Measurements from ENCODE around the gene PLCH1.

DNA sequence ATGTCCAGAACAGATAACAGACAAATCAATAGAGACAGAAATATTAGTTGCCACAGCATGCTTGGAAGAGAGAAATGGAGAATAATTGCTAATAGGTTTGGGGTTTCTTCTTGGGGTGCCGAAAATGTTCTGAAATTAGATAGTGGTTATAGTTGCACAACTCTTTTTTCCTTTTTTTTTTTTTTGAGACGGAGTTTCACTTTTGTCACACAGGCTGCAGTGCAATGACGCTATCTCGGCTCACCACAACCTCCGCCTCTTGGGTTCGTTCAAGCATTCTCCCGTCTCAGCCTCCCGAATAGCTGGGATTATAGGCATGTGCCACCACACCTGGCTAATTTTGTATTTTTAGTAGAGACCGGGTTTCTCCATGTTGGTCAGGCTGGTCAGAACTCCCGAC is 163.3 kb downstream of the PLCH1 start:
- TF ChIP-seq POLR2AphosphoS5 (IDR thresholded peaks at IDR 0.05; ENCODE audit: low read depth, low read length) (no peak), POLR2A (IDR thresholded peaks at IDR 0.05; ENCODE audit: control extremely low read depth in 1 of 2, low read depth in 2 of 2, low read length in 2 of 2) (no peak), CHD1 (IDR thresholded peaks at IDR 0.05; ENCODE audit: low read depth, low read length) (no peak), EP300 (IDR thresholded peaks at IDR 0.05; ENCODE audit: borderline replicate concordance in 1 of 2, low read depth in 2 of 2, low read length in 2 of 2) (no peak)
- TF ChIP-seq, protein P1, sequence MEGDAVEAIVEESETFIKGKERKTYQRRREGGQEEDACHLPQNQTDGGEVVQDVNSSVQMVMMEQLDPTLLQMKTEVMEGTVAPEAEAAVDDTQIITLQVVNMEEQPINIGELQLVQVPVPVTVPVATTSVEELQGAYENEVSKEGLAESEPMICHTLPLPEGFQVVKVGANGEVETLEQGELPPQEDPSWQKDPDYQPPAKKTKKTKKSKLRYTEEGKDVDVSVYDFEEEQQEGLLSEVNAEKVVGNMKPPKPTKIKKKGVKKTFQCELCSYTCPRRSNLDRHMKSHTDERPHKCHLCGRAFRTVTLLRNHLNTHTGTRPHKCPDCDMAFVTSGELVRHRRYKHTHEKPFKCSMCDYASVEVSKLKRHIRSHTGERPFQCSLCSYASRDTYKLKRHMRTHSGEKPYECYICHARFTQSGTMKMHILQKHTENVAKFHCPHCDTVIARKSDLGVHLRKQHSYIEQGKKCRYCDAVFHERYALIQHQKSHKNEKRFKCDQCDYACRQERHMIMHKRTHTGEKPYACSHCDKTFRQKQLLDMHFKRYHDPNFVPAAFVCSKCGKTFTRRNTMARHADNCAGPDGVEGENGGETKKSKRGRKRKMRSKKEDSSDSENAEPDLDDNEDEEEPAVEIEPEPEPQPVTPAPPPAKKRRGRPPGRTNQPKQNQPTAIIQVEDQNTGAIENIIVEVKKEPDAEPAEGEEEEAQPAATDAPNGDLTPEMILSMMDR (IDR thresholded peaks at IDR 0.05; ENCODE audit: control extremely low read depth in 1 of 3, insufficient read depth in 1 of 3, low read depth in 1 of 3, low read length in 3 of 3) = no peak

All from H1 (cell line).